GM23338 (cell line): ENCODE data around the gene TFDP1.

Source experiments
- EZH2 ChIP-seq: fragments of 200-600 bp; sonication (generic); IDR thresholded peaks from one replicate; pipeline ENCODE4 v1.8.0; 2017; ENCODE audit warnings: antibody characterized with exemption, mild to moderate bottlenecking, low read depth; ENCODE audit not compliant: unreplicated experiment
- EZH2phosphoT487 ChIP-seq: fragments of 200-600 bp; sonication (generic); IDR thresholded peaks from one replicate; pipeline ENCODE4 v1.8.1; 2018; ENCODE audit warnings: antibody characterized with exemption; ENCODE audit not compliant: unreplicated experiment
- TF ChIP-seq, protein P1 (sequence below), 2 experiments: fragments of 200-600 bp in 1 of 2; sonication (generic) in 1 of 2; conservative IDR thresholded peaks; 2 replicates each; pipeline versions ENCODE4 v1.5.1 to v1.6.1; 2016 to 2017; ENCODE audit warnings: antibody characterized with exemption in 2 of 2, low read depth in 2 of 2, mild to moderate bottlenecking in 2 of 2, moderate library complexity in 1 of 2
- TF ChIP-seq, protein P2 (sequence below): IDR thresholded peaks from one replicate; pipeline ENCODE4 v1.6.1; 2018; ENCODE audit warnings: antibody characterized with exemption; ENCODE audit not compliant: unreplicated experiment

DNA sequence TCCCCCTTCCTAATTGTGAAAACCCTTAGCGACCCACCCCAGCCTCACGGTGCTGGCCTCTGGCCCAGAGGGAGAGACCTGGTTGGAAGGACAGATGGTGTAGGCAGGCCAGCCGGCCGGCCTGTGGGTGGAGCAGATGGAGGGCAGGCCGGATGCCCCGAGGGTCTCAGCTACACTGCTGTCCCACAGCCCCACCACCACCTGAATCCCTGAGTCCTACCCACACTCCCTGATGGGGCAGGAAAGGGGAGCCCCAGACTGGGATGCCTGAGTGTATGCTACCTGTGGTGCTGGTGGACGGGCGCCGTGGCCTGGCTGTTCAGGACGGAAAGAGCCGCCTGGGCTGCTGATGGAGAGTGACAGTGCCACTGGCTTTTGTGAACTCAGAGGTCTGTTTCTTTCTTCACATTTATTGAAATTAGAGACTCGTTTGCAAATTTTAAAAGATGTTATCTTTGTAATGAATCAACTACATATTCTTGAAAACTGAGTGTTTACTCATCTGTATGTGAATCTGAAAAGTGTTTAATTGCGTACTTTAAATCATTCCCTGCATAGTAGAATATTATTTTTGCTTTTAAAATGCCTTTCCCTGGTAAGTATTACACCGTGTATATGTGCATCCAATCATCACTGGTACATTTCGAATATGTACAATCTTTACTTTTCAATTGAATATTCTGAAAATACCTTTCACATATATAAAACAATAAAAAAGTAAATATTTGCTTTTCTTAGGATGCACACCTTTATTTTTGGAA is 35.7 kb downstream of the TFDP1 start:
- TF ChIP-seq, protein P1, sequence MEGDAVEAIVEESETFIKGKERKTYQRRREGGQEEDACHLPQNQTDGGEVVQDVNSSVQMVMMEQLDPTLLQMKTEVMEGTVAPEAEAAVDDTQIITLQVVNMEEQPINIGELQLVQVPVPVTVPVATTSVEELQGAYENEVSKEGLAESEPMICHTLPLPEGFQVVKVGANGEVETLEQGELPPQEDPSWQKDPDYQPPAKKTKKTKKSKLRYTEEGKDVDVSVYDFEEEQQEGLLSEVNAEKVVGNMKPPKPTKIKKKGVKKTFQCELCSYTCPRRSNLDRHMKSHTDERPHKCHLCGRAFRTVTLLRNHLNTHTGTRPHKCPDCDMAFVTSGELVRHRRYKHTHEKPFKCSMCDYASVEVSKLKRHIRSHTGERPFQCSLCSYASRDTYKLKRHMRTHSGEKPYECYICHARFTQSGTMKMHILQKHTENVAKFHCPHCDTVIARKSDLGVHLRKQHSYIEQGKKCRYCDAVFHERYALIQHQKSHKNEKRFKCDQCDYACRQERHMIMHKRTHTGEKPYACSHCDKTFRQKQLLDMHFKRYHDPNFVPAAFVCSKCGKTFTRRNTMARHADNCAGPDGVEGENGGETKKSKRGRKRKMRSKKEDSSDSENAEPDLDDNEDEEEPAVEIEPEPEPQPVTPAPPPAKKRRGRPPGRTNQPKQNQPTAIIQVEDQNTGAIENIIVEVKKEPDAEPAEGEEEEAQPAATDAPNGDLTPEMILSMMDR (conservative IDR thresholded peaks at IDR 0.05; ENCODE audit: low read depth in 2 of 2), result no peak
- TF ChIP-seq EZH2phosphoT487, result no peak
- TF ChIP-seq, protein P2, sequence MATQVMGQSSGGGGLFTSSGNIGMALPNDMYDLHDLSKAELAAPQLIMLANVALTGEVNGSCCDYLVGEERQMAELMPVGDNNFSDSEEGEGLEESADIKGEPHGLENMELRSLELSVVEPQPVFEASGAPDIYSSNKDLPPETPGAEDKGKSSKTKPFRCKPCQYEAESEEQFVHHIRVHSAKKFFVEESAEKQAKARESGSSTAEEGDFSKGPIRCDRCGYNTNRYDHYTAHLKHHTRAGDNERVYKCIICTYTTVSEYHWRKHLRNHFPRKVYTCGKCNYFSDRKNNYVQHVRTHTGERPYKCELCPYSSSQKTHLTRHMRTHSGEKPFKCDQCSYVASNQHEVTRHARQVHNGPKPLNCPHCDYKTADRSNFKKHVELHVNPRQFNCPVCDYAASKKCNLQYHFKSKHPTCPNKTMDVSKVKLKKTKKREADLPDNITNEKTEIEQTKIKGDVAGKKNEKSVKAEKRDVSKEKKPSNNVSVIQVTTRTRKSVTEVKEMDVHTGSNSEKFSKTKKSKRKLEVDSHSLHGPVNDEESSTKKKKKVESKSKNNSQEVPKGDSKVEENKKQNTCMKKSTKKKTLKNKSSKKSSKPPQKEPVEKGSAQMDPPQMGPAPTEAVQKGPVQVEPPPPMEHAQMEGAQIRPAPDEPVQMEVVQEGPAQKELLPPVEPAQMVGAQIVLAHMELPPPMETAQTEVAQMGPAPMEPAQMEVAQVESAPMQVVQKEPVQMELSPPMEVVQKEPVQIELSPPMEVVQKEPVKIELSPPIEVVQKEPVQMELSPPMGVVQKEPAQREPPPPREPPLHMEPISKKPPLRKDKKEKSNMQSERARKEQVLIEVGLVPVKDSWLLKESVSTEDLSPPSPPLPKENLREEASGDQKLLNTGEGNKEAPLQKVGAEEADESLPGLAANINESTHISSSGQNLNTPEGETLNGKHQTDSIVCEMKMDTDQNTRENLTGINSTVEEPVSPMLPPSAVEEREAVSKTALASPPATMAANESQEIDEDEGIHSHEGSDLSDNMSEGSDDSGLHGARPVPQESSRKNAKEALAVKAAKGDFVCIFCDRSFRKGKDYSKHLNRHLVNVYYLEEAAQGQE, result no peak
- no peak for TF ChIP-seq EZH2
